B cell (primary cell): ENCODE data around the gene TXNRD1. TPM values are rescaled to one million over a fixed set of nuclear protein-coding genes. Genes with fewer than 3 reads are reported as not detected.
A peak's percentile ranks its signal among the peaks of the same experiment; 100 is the strongest.

Experiments used
- ATAC-seq: fragments of 200-7000 bp; cut with Tn5 transposase; one replicate; pipeline ENCODE4 v1.10.0; 2021; ENCODE audit warnings: low read depth, mild to moderate bottlenecking, moderate number of reproducible peaks, moderate library complexity
- CTCF ChIA-PET: fragments of 350-600 bp; sonication (Branson Sonifier 250); formaldehyde crosslinking; loops from one replicate; lab custom pipeline; 2021; ENCODE audit warnings: antibody characterized with exemption, inconsistent platforms; lab: Charles Lee
- POLR2A ChIA-PET: fragments of 350-600 bp; sonication (Branson Sonifier 250); formaldehyde crosslinking; loops from one replicate; lab custom pipeline; 2021; ENCODE audit warnings: antibody characterized with exemption; lab: Charles Lee
- DNase-seq: peaks from one replicate; pipeline ENCODE4 v3.0.0; 2013
- H2AFZ ChIP-seq: 2 replicates; pipeline ENCODE4 v1.6.1; 2012; ENCODE audit warnings: mild to moderate bottlenecking, low read depth, low read length; ENCODE audit not compliant: insufficient read depth, poor library complexity, severe bottlenecking
- H3K27ac ChIP-seq, 2 donors: 1 replicate in 1 of 2; 2 replicates in 1 of 2; pipeline ENCODE4 v1.5.1; 2012 to 2013; ENCODE audit warnings: low read length in 2 of 2, mild to moderate bottlenecking in 2 of 2, moderate library complexity in 1 of 2
- H3K27me3 ChIP-seq, 4 experiments: fragments of 200-600 bp in 1 of 4; sonication (generic) in 1 of 4; replicated peaks in 1 of 4; 1 replicate in 2 of 4; 2 replicates in 2 of 4; pipeline versions ENCODE4 v1.6.1 to v1.7.0; 2013 to 2016; ENCODE audit warnings: low read length in 3 of 4, mild to moderate bottlenecking in 2 of 4, mixed read lengths in 1 of 4, moderate library complexity in 1 of 4; ENCODE audit not compliant: insufficient read depth in 4 of 4, control insufficient read depth in 3 of 4; ENCODE audit errors: control extremely low read depth in 1 of 4
- H3K36me3 ChIP-seq, 2 experiments: replicated peaks in 1 of 2; 1 replicate in 1 of 2; 2 replicates in 1 of 2; pipeline versions ENCODE4 v1.6.1 to v1.7.1; 2013; ENCODE audit warnings: low read length in 1 of 2; ENCODE audit not compliant: insufficient read depth in 2 of 2, control insufficient read depth in 1 of 2; ENCODE audit errors: control extremely low read depth in 1 of 2, extremely low read depth in 1 of 2
- H3K4me1 ChIP-seq, 2 donors: fragments of 200-600 bp in 1 of 2; sonication (generic) in 1 of 2; 1 replicate in 1 of 2; 2 replicates in 1 of 2; pipeline versions ENCODE4 v1.5.1 to v1.6.1; 2013 to 2017; ENCODE audit warnings: low read length in 2 of 2; ENCODE audit not compliant: control insufficient read depth in 2 of 2, insufficient read depth in 2 of 2
- H3K4me2 ChIP-seq: replicated peaks from 2 replicates; pipeline ENCODE3; 2012; ENCODE audit warnings: mild to moderate bottlenecking, low read depth, low read length; ENCODE audit not compliant: poor library complexity, severe bottlenecking
- H3K4me3 ChIP-seq, 5 experiments: fragments of 200-600 bp in 1 of 5; sonication (generic) in 1 of 5; 1 replicate in 3 of 5; 2 replicates in 2 of 5; pipeline versions ENCODE4 v1.5.1 to v1.7.0; 2011 to 2016; ENCODE audit warnings: low read length in 4 of 5, mild to moderate bottlenecking in 4 of 5, low read depth in 2 of 5, control low read depth in 1 of 5, moderate library complexity in 1 of 5; ENCODE audit not compliant: insufficient read depth in 1 of 5; ENCODE audit errors: control extremely low read depth in 1 of 5, extremely low read depth in 1 of 5
- H3K79me2 ChIP-seq: fragments of 200-600 bp; sonication (generic); one replicate; pipeline ENCODE4 v1.6.0; 2016; ENCODE audit warnings: low read length; ENCODE audit not compliant: control insufficient read depth, insufficient read depth
- H3K9ac ChIP-seq: fragments of 200-600 bp; sonication (generic); 2 replicates; pipeline ENCODE4 v1.6.1; 2017; ENCODE audit warnings: mild to moderate bottlenecking, low read length, moderate library complexity
- H3K9me3 ChIP-seq, 3 donors: one replicate each; pipeline versions ENCODE4 v1.6.1 to v1.7.1; 2013; ENCODE audit warnings: low read length in 2 of 3; ENCODE audit not compliant: control insufficient read depth in 2 of 3, insufficient read depth in 1 of 3; ENCODE audit errors: control extremely low read depth in 1 of 3
- H4K20me1 ChIP-seq: 2 replicates; pipeline ENCODE4 v1.6.0; 2012; ENCODE audit warnings: mild to moderate bottlenecking, low read length; ENCODE audit not compliant: insufficient read depth, control insufficient read depth, poor library complexity, severe bottlenecking
- H3K27ac Mint-ChIP-seq: one replicate; pipeline ENCODE4 v1.8.0; 2021; ENCODE audit warnings: mixed read lengths
- H3K27me3 Mint-ChIP-seq: one replicate; pipeline ENCODE4 v1.8.0; 2021; ENCODE audit warnings: mixed read lengths
- H3K4me1 Mint-ChIP-seq: one replicate; pipeline ENCODE4 v1.8.0; 2021; ENCODE audit warnings: mixed read lengths
- H3K4me3 Mint-ChIP-seq: one replicate; pipeline ENCODE4 v1.8.0; 2021; ENCODE audit warnings: mixed read lengths
- H3K9me3 Mint-ChIP-seq: one replicate; pipeline ENCODE4 v1.8.0; 2022; ENCODE audit warnings: mixed read lengths; ENCODE audit not compliant: insufficient read depth
- EZH2 ChIP-seq: IDR thresholded peaks from 2 replicates; pipeline ENCODE4 v1.6.1; 2012; ENCODE audit warnings: borderline replicate concordance, low read depth, mild to moderate bottlenecking, moderate library complexity, low read length; ENCODE audit not compliant: insufficient read depth, poor library complexity, severe bottlenecking
- WGBS: methylation state at CpG from one replicate; pipeline ENCODE4 v1.1.5; 2013; ENCODE audit warnings: missing lambda C conversion rate; ENCODE audit not compliant: insufficient coverage; 5-methylcytosine and 5-hydroxymethylcytosine counted together
- intact Hi-C: fragments of 100-400 bp; cut with micrococcal nuclease; formaldehyde crosslinking; loops from one replicate; pipeline ENCODE4 v1.10.0; 2022
- polyA plus RNA-seq: library from polyadenylated mRNA; depleted of rRNA; stranded (reverse); fragments of >200 nt; gene quantifications from 2 replicates; pipeline ENCODE4 v1.2.3, GENCODE V29; 2012
- total RNA-seq, 2 donors: library from RNA; stranded (reverse); fragments of 120-200 nt in 1 of 2; gene quantifications; 1 replicate in 1 of 2; 2 replicates in 1 of 2; pipeline versions ENCODE4 v1.2.3 to v1.2.4, GENCODE V29; 2013 to 2022
- TF ChIP-seq, protein P1 (sequence below): fragments of 200-600 bp; IDR thresholded peaks from one replicate; pipeline ENCODE4 v1.8.0; 2022; ENCODE audit warnings: antibody characterized with exemption, mild to moderate bottlenecking

Gene TXNRD1
- total and polyA plus RNA-seq, 2 donors (not counting 1 experiment from before 2014, with no cell fraction given) = 10.1 to 44.6 TPM

DNA sequence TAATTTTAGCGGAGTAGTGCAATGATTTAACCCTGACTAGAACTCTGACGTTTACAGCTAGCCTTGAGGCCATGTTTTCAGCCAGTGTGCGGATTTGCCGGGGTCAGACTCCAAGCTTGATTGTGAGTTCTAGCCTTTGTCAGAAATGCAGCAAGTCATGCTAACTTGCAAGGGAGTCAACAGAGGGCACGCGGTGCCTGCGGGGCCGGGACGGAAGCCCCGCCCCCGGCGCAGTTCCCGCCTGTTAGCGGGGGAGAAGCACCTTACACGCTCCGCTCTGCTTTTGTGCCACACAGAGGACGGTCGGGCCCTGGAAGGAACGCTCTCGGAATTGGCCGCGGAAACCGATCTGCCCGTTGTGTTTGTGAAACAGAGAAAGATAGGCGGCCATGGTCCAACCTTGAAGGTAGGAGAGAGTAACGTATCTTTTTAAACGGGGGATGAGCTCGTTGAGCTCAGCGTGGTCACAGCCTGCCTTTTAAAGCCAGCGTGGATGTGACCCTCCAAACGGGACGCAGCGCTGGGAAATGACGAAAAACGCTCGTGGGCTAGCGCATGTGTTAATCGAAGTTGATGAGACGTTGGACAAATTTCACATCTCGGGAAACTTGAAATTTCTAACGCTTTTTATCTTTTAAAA, 73.2 kb downstream of the TXNRD1 start:
- ChIA-PET POLR2A (interaction anchor here (0.8 to 3.2 kb wide), 3 partner anchors 11 to 14 kb away, joined by 3 to 22 read pairs (median 10); partner anchors contain the start of gene EID3), CTCF (interaction anchor here (0.6 to 3.6 kb wide), 7 partner anchors 11 to 763 kb away, joined by 3 to 24 read pairs (median 5); partner anchors contain the start of genes EID3 and TXNRD1)
- peak; percentile 90 for DNase-seq
- peak overlapping the region; percentile 90 for H2AFZ ChIP-seq
- no peaks in the 10 kb centered on the region for H4K20me1 ChIP-seq
- peak overlapping the region; percentile 84 for H3K4me2 ChIP-seq
- peak overlapping the region; percentile 80 for H3K9ac ChIP-seq
- no peaks in the 10 kb centered on the region for H3K9me3 ChIP-seq
- ATAC-seq = peak; percentile 66
- intact Hi-C loops = loop anchor here (1.0 to 5.0 kb wide), 5 partner anchors 15 to 669 kb away; partner anchors contain the start of genes CHST11, EID3, HCFC2 and NFYB
- H3K27me3 Mint-ChIP-seq = no peaks in the 10 kb centered on the region
- no peaks in the 10 kb centered on the region for H3K27me3 ChIP-seq
- H3K27ac Mint-ChIP-seq = peak overlapping the region; percentile 90
- H3K9me3 Mint-ChIP-seq = no peaks in the 10 kb centered on the region
- H3K4me3 ChIP-seq = peak overlapping the region; percentile 64 to 93 (median 82)
- peaks cover 0 to 8% of the 10 kb centered on the region in 2 experiments for H3K36me3 ChIP-seq
- H3K4me3 Mint-ChIP-seq = peak overlapping the region; percentile 100
- WGBS = 0% methylated on average over 38 of the region's 41 CpGs
- peaks cover 39% of the 10 kb centered on the region for H3K79me2 ChIP-seq
- no peak for TF ChIP-seq EZH2
- TF ChIP-seq, protein P1, sequence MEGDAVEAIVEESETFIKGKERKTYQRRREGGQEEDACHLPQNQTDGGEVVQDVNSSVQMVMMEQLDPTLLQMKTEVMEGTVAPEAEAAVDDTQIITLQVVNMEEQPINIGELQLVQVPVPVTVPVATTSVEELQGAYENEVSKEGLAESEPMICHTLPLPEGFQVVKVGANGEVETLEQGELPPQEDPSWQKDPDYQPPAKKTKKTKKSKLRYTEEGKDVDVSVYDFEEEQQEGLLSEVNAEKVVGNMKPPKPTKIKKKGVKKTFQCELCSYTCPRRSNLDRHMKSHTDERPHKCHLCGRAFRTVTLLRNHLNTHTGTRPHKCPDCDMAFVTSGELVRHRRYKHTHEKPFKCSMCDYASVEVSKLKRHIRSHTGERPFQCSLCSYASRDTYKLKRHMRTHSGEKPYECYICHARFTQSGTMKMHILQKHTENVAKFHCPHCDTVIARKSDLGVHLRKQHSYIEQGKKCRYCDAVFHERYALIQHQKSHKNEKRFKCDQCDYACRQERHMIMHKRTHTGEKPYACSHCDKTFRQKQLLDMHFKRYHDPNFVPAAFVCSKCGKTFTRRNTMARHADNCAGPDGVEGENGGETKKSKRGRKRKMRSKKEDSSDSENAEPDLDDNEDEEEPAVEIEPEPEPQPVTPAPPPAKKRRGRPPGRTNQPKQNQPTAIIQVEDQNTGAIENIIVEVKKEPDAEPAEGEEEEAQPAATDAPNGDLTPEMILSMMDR = no peak
- peaks cover 39% of the 10 kb centered on the region for H3K4me1 Mint-ChIP-seq
- H3K4me1 ChIP-seq = peaks cover 25 to 29% of the 10 kb centered on the region in 2 donors
- peak overlapping the region; percentile 61 to 79 for H3K27ac ChIP-seq

DNA sequence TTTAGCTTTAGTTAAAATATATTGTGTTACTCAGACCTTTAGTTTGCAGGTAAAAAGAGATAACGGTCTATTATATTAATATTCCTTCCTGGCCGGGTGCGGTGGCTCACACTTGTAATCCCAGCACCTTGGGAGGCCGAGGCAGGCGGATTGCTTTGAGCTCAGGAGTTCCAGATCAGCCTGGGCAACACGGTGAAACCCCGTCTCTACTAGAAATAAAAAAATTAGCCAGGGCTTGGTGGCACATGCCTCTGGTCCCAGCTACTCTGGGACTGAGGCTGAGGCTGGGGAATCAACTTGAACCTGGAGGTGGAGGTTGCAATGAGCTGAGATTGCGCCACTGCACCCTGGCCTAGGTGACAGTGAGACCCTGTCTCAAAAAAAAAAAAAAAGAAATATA, 74.7 kb downstream of the TXNRD1 start:
- H3K27me3 ChIP-seq = no peaks in the 10 kb centered on the region
- no peak overlapping the region for H2AFZ ChIP-seq
- H3K27me3 Mint-ChIP-seq = no peaks in the 10 kb centered on the region
- DNase-seq = no peak
- TF ChIP-seq, protein P1 = no peak
- no peak for TF ChIP-seq EZH2
- H3K79me2 ChIP-seq = peaks cover 53% of the 10 kb centered on the region
- no peak overlapping the region for H3K4me3 Mint-ChIP-seq
- ATAC-seq = no peak
- H3K4me2 ChIP-seq = no peak overlapping the region
- no peaks in the 10 kb centered on the region for H3K9me3 ChIP-seq
- peaks cover 2 to 9% of the 10 kb centered on the region in 2 experiments for H3K36me3 ChIP-seq
- WGBS = 85% methylated on average over 5 of the region's 8 CpGs
- H3K9ac ChIP-seq = no peak overlapping the region
- H3K4me1 Mint-ChIP-seq = peaks cover 39% of the 10 kb centered on the region
- no peak overlapping the region for H3K27ac Mint-ChIP-seq
- intact Hi-C loops = no loop called here
- ChIA-PET POLR2A (no interaction called here), CTCF (no interaction called here)
- peaks cover 25 to 29% of the 10 kb centered on the region in 2 donors for H3K4me1 ChIP-seq
- no peak overlapping the region for H3K27ac ChIP-seq
- H3K4me3 ChIP-seq = no peak overlapping the region
- H4K20me1 ChIP-seq = no peaks in the 10 kb centered on the region
- H3K9me3 Mint-ChIP-seq = no peaks in the 10 kb centered on the region
